NCI-H345 treated with DMSO at 0.1 percent for 48 hours (cell line): ENCODE data around the gene ZNFX1.
A peak's percentile ranks its signal among the peaks of the same experiment; 100 is the strongest.

Experiments
- DNase-seq: peaks from one replicate; lab custom pipeline; 2025; ENCODE audit not compliant: unreplicated experiment; lab: John Stamatoyannopoulos, UW

The ZNFX1 gene

GRCh38 chr20:49293122-49293521 lies 15.3 kb upstream of the ZNFX1 start:
- no peak for DNase-seq

- no peak for DNase-seq
Observed at GRCh38 chr20:49292010-49292409, 14.2 kb upstream of the ZNFX1 start.

GRCh38 chr20:49291200-49291599 lies 13.3 kb upstream of the ZNFX1 start:
- no peak for DNase-seq

GRCh38 chr20:49290608-49291191 lies 12.8 kb upstream of the ZNFX1 start:
- no peak for DNase-seq

- DNase-seq: peak; percentile 16
Observed at GRCh38 chr20:49288784-49289696, 11.2 kb upstream of the ZNFX1 start.

- DNase-seq: no peak
Observed at GRCh38 chr20:49288250-49288751, 10.4 kb upstream of the ZNFX1 start.

- no peak for DNase-seq
Observed at GRCh38 chr20:49287555-49288249, 9.8 kb upstream of the ZNFX1 start.

- no peak for DNase-seq
Observed at GRCh38 chr20:49286689-49287551, 9.1 kb upstream of the ZNFX1 start.

GRCh38 chr20:49285813-49286494 lies 8.1 kb upstream of the ZNFX1 start:
- no peak for DNase-seq

GRCh38 chr20:49285233-49285668 lies 7.4 kb upstream of the ZNFX1 start:
- DNase-seq: no peak

GRCh38 chr20:49284818-49285217 lies 7.0 kb upstream of the ZNFX1 start:
- no peak for DNase-seq

GRCh38 chr20:49283703-49284625 lies 6.1 kb upstream of the ZNFX1 start:
- no peak for DNase-seq

GRCh38 chr20:49283176-49283702 lies 5.4 kb upstream of the ZNFX1 start:
- no peak for DNase-seq

GRCh38 chr20:49282584-49283171 lies 4.8 kb upstream of the ZNFX1 start:
- DNase-seq: no peak

GRCh38 chr20:49281913-49282467 lies 4.1 kb upstream of the ZNFX1 start:
- no peak for DNase-seq

GRCh38 chr20:49281059-49281912 lies 3.4 kb upstream of the ZNFX1 start:
- no peak for DNase-seq

GRCh38 chr20:49280463-49281058 lies 2.7 kb upstream of the ZNFX1 start:
- no peak for DNase-seq
